HepG2 (cell line): Measurements from ENCODE around the gene FAM120B. TPM values are rescaled to one million over a fixed set of nuclear protein-coding genes. Genes with fewer than 3 reads are reported as not detected.
"Not testable (repeated sequence)": the region's sequence is repeated elsewhere in the genome, so short reads cannot be mapped to it uniquely, and the experiment has no call there.

Experiments
- ATAC-seq: fragments of 200-7000 bp; cut with Tn5 transposase; 3 replicates; pipeline ENCODE4 v1.9.1; 2020; ENCODE audit warnings: mild to moderate bottlenecking, moderate library complexity
- BruUV-seq: library from RNA; stranded (reverse); fragments of 400-500 nt; replicated peaks from 2 replicates; lab custom pipeline; 2021; lab: Mats Ljungman, UMichigan
- CTCF ChIA-PET: fragments of 300-600 bp; formaldehyde crosslinking; extraction: SDS; loops from one replicate; lab custom pipeline; 2021; ENCODE audit warnings: low total read pairs, inconsistent platforms, low intra/inter-chr PET ratio; lab: Yijun Ruan, JAX
- POLR2A ChIA-PET: fragments of 350-600 bp; sonication (Branson Sonifier 250); formaldehyde crosslinking; loops from one replicate; lab custom pipeline; 2020; ENCODE audit warnings: antibody characterized with exemption, inconsistent platforms; lab: Yijun Ruan, JAX
- DNase-seq: peaks from one replicate; pipeline ENCODE4 v3.0.0-alpha.2; 2015; ENCODE audit warnings: low spot score
- FAIRE-seq: peaks from 3 replicates; lab custom pipeline; 2011; peaks lifted over from hg19 to GRCh38; lab: Jason Lieb, UNC
- H2AFZ ChIP-seq: one replicate; pipeline ENCODE4 v1.6.1; 2011; ENCODE audit warnings: low read length, inconsistent platforms
- H3K27ac ChIP-seq: fragments of 300-600 bp; 3 replicates; pipeline ENCODE4 v1.8.0; 2011; ENCODE audit warnings: mixed run types, mild to moderate bottlenecking, mixed read lengths, low read length, inconsistent platforms; ENCODE audit not compliant: insufficient read depth; ENCODE audit errors: extremely low read length
- H3K27me3 ChIP-seq, 2 experiments: fragments of 200-600 bp in 1 of 2; 2 replicates in 1 of 2; 3 replicates in 1 of 2; pipeline versions ENCODE4 v1.6.0 to v1.8.0; 2011; ENCODE audit warnings: low read length in 2 of 2, mild to moderate bottlenecking in 2 of 2, moderate library complexity in 2 of 2, inconsistent platforms in 1 of 2; ENCODE audit not compliant: insufficient read depth in 2 of 2, control insufficient read depth in 1 of 2
- H3K36me3 ChIP-seq, 2 experiments: fragments of 200-600 bp in 1 of 2; replicated peaks in 1 of 2; 2 replicates in 1 of 2; 3 replicates in 1 of 2; pipeline versions ENCODE4 v1.5.1 to v1.8.0; 2011; ENCODE audit warnings: low read length in 2 of 2, inconsistent platforms in 1 of 2; ENCODE audit not compliant: insufficient read depth in 2 of 2, control insufficient read depth in 1 of 2
- H3K4me1 ChIP-seq: 2 replicates; pipeline ENCODE4 v1.5.1; 2012; ENCODE audit warnings: low read length, inconsistent platforms; ENCODE audit not compliant: insufficient read depth
- H3K4me2 ChIP-seq: 2 replicates; pipeline ENCODE4 v1.6.0; 2011; ENCODE audit warnings: low read depth, low read length, inconsistent platforms
- H3K4me3 ChIP-seq, 3 experiments: fragments of 200-600 bp in 1 of 3; sonication (generic), shearing (Covaris generic) in 1 of 3; replicated peaks in 1 of 3; 2 replicates each; pipeline ENCODE4 v1.5.1; 2011 to 2016; ENCODE audit warnings: low read length in 3 of 3, inconsistent platforms in 2 of 3, low read depth in 2 of 3, mild to moderate bottlenecking in 2 of 3, control low read depth in 1 of 3, mixed read lengths in 1 of 3; ENCODE audit not compliant: insufficient read depth in 1 of 3
- H3K79me2 ChIP-seq: one replicate; pipeline ENCODE4 v1.6.1; 2011; ENCODE audit warnings: low read length, inconsistent platforms; ENCODE audit not compliant: insufficient read depth
- H3K9ac ChIP-seq: 2 replicates; pipeline ENCODE4 v1.6.0; 2011; ENCODE audit warnings: mild to moderate bottlenecking, low read depth, low read length, inconsistent platforms; ENCODE audit not compliant: insufficient read depth
- H3K9me3 ChIP-seq: 2 replicates; pipeline ENCODE4 v1.5.1; 2012; ENCODE audit warnings: mild to moderate bottlenecking, low read length
- H4K20me1 ChIP-seq: 2 replicates; pipeline ENCODE4 v1.6.0; 2011; ENCODE audit warnings: inconsistent platforms, mild to moderate bottlenecking, low read length, moderate library complexity; ENCODE audit not compliant: insufficient read depth
- ATF7 ChIP-seq, 2 experiments: fragments of 450-650 bp in 1 of 2; sonication (generic) in 1 of 2; formaldehyde crosslinking in 1 of 2; IDR thresholded peaks; 2 replicates each; pipeline versions ENCODE4 v1.4.0 to v1.6.1; 2016 to 2020; ENCODE audit warnings: antibody characterized with exemption in 1 of 2, mild to moderate bottlenecking in 1 of 2, missing genetic modification reagents in 1 of 2
- ATM ChIP-seq: fragments of 450-650 bp; IDR thresholded peaks from 2 replicates; pipeline ENCODE4 v1.7.1; 2017; ENCODE audit warnings: mild to moderate bottlenecking, borderline replicate concordance
- FOXK2 ChIP-seq: fragments of 450-650 bp; IDR thresholded peaks from 2 replicates; pipeline ENCODE4 v1.6.1; 2016
- FOXO4 ChIP-seq: sonication (generic); formaldehyde crosslinking; conservative IDR thresholded peaks from 2 replicates; pipeline ENCODE4 v1.8.1; 2023; ENCODE audit warnings: missing genetic modification reagents
- LCORL ChIP-seq, 2 experiments: fragments of 450-650 bp in 1 of 2; sonication (generic) in 1 of 2; formaldehyde crosslinking in 1 of 2; IDR thresholded peaks; 2 replicates each; pipeline versions ENCODE4 v1.5.0 to v1.6.1; 2017 to 2020; ENCODE audit warnings: antibody characterized with exemption in 1 of 2, missing genetic modification reagents in 1 of 2
- NBN ChIP-seq: fragments of 450-650 bp; conservative IDR thresholded peaks from 2 replicates; pipeline ENCODE4 v1.6.1; 2017
- NONO ChIP-seq, 2 experiments: fragments of 450-650 bp in 1 of 2; sonication (generic) in 1 of 2; formaldehyde crosslinking in 1 of 2; IDR thresholded peaks in 1 of 2; conservative IDR thresholded peaks in 1 of 2; 2 replicates each; pipeline versions ENCODE4 v1.6.1 to v1.8.0; 2017 to 2022; ENCODE audit warnings: mild to moderate bottlenecking in 1 of 2, missing genetic modification reagents in 1 of 2, moderate library complexity in 1 of 2
- PHB2 ChIP-seq: fragments of 450-650 bp; IDR thresholded peaks from 2 replicates; pipeline ENCODE4 v1.6.1; 2018; ENCODE audit not compliant: partially characterized antibody
- PLRG1 ChIP-seq: fragments of 450-650 bp; conservative IDR thresholded peaks from 2 replicates; pipeline ENCODE4 v1.6.1; 2016
- SALL2 ChIP-seq: sonication (generic); formaldehyde crosslinking; IDR thresholded peaks from 2 replicates; pipeline ENCODE4 v1.8.1; 2023; ENCODE audit warnings: mild to moderate bottlenecking, missing genetic modification reagents, inconsistent platforms
- SOX6 ChIP-seq, 2 experiments: fragments of 450-650 bp in 1 of 2; sonication (generic) in 1 of 2; formaldehyde crosslinking in 1 of 2; IDR thresholded peaks; 2 replicates each; pipeline versions ENCODE4 v1.4.0 to v1.6.1; 2017 to 2020; ENCODE audit warnings: antibody characterized with exemption in 1 of 2, mild to moderate bottlenecking in 1 of 2, missing genetic modification reagents in 1 of 2
- TRIM22 ChIP-seq: fragments of 450-650 bp; IDR thresholded peaks from 2 replicates; pipeline ENCODE4 v1.6.1; 2017
- WGBS: methylation state at CpG from one replicate; pipeline ENCODE4 v1.1.6; 2017; ENCODE audit warnings: low lambda C conversion rate; 5-methylcytosine and 5-hydroxymethylcytosine counted together
- in situ Hi-C: cut with HindIII; loops from 2 replicates; pipeline ENCODE4 v1.10.0; 2017; ENCODE audit warnings: low pct_unique_long_range_greater_than_20kb; ENCODE audit not compliant: extremely low pct_ligation_motif_present
- intact Hi-C: fragments of 100-400 bp; cut with micrococcal nuclease; formaldehyde crosslinking; loops from one replicate; pipeline ENCODE4 v1.10.0; 2022; ENCODE audit not compliant: unreplicated experiment
- polyA plus RNA-seq, 8 experiments: library from polyadenylated mRNA; depleted of rRNA in 3 of 8; stranded (reverse) in 7 of 8; unstranded in 1 of 8; fragments of >200 nt; fragmentation: Illumina TruSeq in 4 of 8; extraction: Trizol in 4 of 8; gene quantifications; 2 replicates each; pipeline versions ENCODE4 v1.2.1 to v1.2.3, GENCODE V29; 2011 to 2016; ENCODE audit warnings: low read depth in 4 of 8, missing spikeins in 1 of 8, mixed read lengths in 1 of 8; ENCODE audit not compliant: insufficient read depth in 1 of 8
- total RNA-seq, 5 experiments: library from RNA; depleted of rRNA; stranded (reverse); fragments of >200 nt; fragmentation: Illumina TruSeq; extraction: Trizol; gene quantifications; 2 replicates each; pipeline ENCODE4 v1.2.3, GENCODE V29; 2016; ENCODE audit warnings: low read depth in 1 of 5

FAM120B gene
- total and polyA plus RNA-seq, 2 of the 13 experiments (the other 11 are each of a cell fraction or from before 2014, with no cell fraction given): 9.2 to 10.7 TPM

- H3K27ac ChIP-seq; H3K27me3 ChIP-seq; intact Hi-C loops; ATAC-seq; H3K4me3 ChIP-seq; H3K9me3 ChIP-seq; CTCF ChIA-PET; H3K4me2 ChIP-seq; H2AFZ ChIP-seq; H3K4me1 ChIP-seq; POLR2A ChIA-PET; in situ Hi-C loops; DNase-seq; H4K20me1 ChIP-seq; H3K9ac ChIP-seq; BruUV-seq; H3K79me2 ChIP-seq; TF ChIP-seq LCORL (CRISPR knock-in tag; IDR thresholded peaks at IDR 0.05); SOX6 (CRISPR knock-in tag; IDR thresholded peaks at IDR 0.05); NONO (CRISPR knock-in tag; conservative IDR thresholded peaks at IDR 0.05); ATF7 (CRISPR knock-in tag; IDR thresholded peaks at IDR 0.05): not testable (repeated sequence)
- peak; percentile 60 for FAIRE-seq
- WGBS: 50% methylated on average over 2 of the region's 2 CpGs
- H3K36me3 ChIP-seq: peaks cover 13 to 53% of the 10 kb centered on the region in 2 experiments; a peak in 4 of 5 replicates
- TF ChIP-seq PHB2: peak; percentile 94
- 0 out of 2 replicates have a peak, but pooled peaks have one; percentile 58 for TF ChIP-seq FOXO4
- TF ChIP-seq FOXK2: 0 out of 2 replicates have a peak, but pooled peaks have one; percentile 49
- TF ChIP-seq LCORL (IDR thresholded peaks at IDR 0.05): peak; percentile 39; the same call in 1 of the 2 replicates
- TF ChIP-seq PLRG1: peak; percentile 75; the same call in 1 of the 2 replicates
- peak; percentile 90; the same call in 1 of the 2 replicates for TF ChIP-seq SOX6 (IDR thresholded peaks at IDR 0.05)
- 0 out of 2 replicates have a peak, but pooled peaks have one; percentile 50 for TF ChIP-seq NBN
- TF ChIP-seq NONO (IDR thresholded peaks at IDR 0.05): peak; percentile 99
- peak; percentile 96 for TF ChIP-seq TRIM22
- peak; percentile 83 for TF ChIP-seq ATF7 (IDR thresholded peaks at IDR 0.05)
- TF ChIP-seq ATM: 0 out of 2 replicates have a peak, but pooled peaks have one; percentile 61
- 0 out of 2 replicates have a peak, but pooled peaks have one; percentile 28 for TF ChIP-seq SALL2 (CRISPR knock-in tag)
These were observed 93.5 kb downstream of the FAM120B start for GRCh38 chr6:170399955-170400558.
